ENCODE data around the gene OR2V2.
"Not testable (repeated sequence)": the region's sequence is repeated elsewhere in the genome, so short reads cannot be mapped to it uniquely, and the experiment has no call there.

Gene OR2V2, protein sequence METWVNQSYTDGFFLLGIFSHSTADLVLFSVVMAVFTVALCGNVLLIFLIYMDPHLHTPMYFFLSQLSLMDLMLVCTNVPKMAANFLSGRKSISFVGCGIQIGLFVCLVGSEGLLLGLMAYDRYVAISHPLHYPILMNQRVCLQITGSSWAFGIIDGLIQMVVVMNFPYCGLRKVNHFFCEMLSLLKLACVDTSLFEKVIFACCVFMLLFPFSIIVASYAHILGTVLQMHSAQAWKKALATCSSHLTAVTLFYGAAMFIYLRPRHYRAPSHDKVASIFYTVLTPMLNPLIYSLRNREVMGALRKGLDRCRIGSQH

DNA sequence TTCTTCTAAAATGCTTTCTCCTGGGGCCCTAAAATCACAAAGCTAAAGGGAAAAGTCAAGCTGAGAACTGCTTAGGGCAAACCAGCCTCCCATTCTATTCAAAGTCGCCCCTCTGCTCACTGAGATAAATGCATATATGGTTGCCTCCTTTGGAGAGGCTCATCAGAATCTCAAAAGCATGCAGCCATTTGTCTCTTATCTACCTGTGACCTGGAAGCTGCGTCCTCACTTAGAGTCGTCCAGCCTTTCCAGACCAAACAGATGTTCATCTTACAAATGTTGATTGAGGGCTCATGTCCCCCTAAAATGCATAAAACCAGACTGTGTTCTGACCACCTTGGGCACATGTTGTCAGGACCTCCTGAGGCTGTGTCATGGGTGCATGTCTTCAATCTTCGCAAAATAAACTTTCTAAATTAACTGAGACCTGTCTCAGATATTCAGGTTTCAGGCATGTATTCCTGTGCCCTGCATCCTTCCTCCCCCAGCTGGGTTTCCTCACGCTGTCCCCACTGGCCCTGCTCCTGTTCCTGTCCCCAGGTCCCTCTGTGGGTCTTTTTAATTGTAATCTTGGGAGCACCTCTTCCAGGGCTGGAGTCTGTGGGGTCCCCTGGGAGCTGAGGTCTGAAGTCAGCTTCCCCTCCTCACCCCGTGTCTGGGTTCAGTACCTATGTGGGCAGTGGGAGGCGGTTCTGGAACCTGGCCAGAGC is at the start of gene OR2V2:
OR2V2 (plus strand) TSS at position 660 of the 710 bp plus-strand sequence. CDS start 7,357 bp downstream, outside the sequence.
- H3K36me3 ChIP-seq; H3K4me3 ChIP-seq; H3K4me1 ChIP-seq; H3K27ac ChIP-seq; intact Hi-C loops (cut with DNase I; ENCODE audit: low total_unique reads); H3K9me3 ChIP-seq: not testable (repeated sequence)
- peak in 1 of 2 donors; percentile 12 for DNase-seq
- H3K27me3 ChIP-seq: peaks cover 0 to 50% of the 10 kb centered on the region in 2 donors

DNA sequence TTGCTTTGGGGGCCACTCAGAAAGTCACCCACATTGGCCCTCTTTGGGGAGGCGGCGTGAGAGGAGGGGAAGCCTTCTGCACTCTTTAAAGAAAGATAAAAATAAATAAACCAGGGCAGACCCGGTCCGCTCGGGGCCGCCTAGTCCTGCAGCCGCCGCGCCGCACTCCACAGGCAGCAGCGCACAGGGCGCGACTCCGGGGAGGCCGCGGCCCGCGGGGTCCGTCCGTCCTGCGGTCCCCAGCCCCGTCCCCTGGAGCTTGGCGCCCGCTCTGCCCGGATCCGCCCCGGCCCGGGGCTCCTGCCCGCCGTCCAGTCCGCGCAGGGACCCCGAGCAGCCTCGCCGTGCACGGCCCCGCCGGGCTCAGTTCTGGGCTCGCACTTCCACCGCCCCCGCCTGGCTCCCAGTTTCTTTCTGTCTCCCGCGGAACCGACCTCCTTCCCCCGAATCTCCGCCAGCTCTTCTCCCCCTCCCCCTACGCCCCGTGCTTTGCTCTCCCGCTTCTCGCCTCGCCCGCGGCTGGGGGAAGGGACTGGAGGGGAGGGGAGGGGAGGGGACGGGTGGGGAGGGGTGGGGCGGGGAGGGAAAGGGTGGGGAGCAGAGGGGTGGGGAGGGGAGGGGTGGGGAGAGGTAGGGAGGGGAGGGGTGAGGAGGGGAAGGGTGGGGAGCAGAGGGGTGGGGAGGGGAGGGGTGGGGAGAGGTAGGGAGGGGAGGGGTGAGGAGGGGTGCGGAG is 49.5 kb upstream of the OR2V2 start:
- H3K9me3 ChIP-seq; H3K36me3 ChIP-seq; DNase-seq; H3K4me3 ChIP-seq; H3K4me1 ChIP-seq; intact Hi-C loops (cut with DNase I; ENCODE audit: low total_unique reads); H3K27ac ChIP-seq: not testable (repeated sequence)
- peaks cover 0 to 32% of the 10 kb centered on the region in 2 donors for H3K27me3 ChIP-seq

DNA sequence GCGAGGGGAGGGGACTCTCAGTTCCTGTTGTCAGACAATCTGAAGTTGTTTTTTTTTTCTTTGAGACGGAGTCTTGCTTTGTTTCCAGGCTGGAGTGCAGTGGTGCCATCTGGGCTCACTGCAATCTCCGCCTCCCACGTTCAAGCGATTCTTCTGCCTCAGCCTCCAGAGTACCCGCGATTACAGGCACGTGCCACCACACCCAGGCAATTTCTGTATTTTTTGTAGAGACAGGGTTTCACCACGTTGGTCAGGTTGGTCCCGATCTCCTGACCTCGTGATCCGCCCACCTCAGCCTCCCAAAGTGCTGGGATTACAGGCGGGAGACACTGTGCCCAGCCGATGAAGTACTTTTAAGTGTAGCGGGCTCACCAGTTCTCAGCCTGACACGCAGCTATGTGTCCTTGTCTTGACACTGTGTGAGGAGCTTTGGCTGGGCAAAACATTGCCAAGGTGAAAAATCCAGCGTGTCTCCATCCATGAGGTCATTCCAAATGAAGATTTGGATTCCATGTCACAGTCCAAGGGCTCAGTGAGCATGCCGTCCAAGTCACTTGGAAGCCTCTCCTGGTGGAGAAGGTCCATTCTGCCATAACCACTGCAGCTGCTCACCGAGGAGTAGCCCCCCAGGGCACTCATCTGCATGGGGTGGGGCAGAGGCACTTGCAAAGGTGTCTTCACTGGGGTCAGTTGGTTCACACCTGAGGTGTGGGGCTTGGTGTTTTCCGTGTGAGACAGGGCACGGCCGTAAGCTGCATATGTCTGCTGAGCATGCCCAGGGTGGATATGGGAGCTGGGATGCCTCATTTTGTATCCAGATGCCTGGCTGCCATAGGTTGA is 48.4 kb upstream of the OR2V2 start:
- H3K4me1 ChIP-seq: peaks cover 0 to 6% (median 5%) of the 10 kb centered on the region in 4 donors
- intact Hi-C loops (cut with DNase I; ENCODE audit: low total_unique reads): no loop called here
- no peaks in the 10 kb centered on the region for H3K9me3 ChIP-seq
- no peak overlapping the region for H3K4me3 ChIP-seq
- TF ChIP-seq, protein P1, sequence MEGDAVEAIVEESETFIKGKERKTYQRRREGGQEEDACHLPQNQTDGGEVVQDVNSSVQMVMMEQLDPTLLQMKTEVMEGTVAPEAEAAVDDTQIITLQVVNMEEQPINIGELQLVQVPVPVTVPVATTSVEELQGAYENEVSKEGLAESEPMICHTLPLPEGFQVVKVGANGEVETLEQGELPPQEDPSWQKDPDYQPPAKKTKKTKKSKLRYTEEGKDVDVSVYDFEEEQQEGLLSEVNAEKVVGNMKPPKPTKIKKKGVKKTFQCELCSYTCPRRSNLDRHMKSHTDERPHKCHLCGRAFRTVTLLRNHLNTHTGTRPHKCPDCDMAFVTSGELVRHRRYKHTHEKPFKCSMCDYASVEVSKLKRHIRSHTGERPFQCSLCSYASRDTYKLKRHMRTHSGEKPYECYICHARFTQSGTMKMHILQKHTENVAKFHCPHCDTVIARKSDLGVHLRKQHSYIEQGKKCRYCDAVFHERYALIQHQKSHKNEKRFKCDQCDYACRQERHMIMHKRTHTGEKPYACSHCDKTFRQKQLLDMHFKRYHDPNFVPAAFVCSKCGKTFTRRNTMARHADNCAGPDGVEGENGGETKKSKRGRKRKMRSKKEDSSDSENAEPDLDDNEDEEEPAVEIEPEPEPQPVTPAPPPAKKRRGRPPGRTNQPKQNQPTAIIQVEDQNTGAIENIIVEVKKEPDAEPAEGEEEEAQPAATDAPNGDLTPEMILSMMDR (IDR thresholded peaks at IDR 0.05): no peak
- peak in 1 of 2 donors; percentile 50 for DNase-seq
- H3K27ac ChIP-seq: no peak overlapping the region
- no peaks in the 10 kb centered on the region for H3K36me3 ChIP-seq
- H3K27me3 ChIP-seq: peaks cover 0 to 26% of the 10 kb centered on the region in 2 donors

DNA sequence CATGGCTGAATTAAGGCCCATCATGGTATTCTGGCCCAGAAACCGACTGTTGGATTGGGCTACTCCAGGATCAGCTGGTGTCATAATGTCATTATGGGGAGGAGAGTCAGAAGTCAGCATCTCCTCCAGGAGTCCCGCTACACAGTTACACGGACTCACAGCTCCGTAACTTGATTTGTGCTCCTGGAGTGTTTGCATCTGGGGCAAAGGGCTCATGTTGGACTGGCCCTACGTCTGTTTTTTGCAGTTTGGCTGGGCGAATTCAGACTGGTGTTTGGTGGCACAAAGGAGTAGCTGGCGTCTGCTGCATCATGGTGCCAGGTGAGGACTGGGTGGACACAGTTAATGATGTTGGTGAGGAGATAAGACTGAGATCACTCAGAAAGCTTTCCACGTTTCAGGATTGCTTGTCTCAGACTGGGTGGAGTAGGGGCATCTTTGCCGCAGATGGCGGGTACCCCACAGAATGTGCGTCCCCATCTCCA is 47.7 kb upstream of the OR2V2 start:
- no peaks in the 10 kb centered on the region for H3K9me3 ChIP-seq
- no peaks in the 10 kb centered on the region for H3K36me3 ChIP-seq
- H3K4me1 ChIP-seq: peaks cover 0 to 6% (median 5%) of the 10 kb centered on the region in 4 donors
- H3K27me3 ChIP-seq: peaks cover 0 to 30% of the 10 kb centered on the region in 2 donors
- TF ChIP-seq, protein P1 (IDR thresholded peaks at IDR 0.05): no peak
- H3K27ac ChIP-seq: no peak overlapping the region
- DNase-seq: peak in 1 of 2 donors; percentile 25
- intact Hi-C loops (cut with DNase I; ENCODE audit: low total_unique reads): no loop called here
- H3K4me3 ChIP-seq: no peak overlapping the region

DNA sequence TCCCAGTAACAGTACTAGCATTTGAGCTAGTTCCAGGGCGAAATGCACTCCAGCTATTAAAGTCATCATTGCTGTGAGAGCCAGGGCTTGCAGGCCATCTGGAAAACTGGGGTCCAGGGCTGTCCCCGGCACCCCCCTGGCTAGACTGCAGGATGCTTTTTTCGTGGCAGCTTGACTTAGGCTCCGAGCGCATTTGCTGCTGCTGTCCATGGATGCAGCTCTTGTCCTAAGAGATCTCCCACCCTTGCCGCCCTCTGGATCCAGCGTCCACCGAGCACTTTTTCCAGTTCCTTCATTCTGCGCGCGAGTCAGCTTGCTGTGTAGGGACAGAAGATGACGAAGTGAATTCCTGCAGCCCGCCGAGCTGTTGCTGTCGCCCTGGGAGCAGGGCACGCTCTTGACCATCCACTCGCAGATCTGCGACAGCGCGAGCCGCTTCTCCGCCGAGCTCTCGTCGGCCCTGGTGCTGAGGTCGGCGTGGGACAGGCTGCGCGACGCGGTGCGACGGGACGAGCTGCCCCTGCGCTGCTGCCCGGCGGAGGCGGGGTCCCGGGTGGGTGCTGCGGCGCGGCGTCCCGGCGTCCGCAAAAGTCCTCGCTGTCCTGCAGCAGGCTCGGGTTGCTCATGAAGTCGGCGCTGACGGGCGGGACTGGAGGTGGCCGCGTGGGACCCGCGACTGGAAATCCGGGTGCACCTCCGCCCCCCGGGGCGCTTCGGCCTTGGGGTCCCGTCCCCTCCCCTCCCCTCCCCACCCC is 47.1 kb upstream of the OR2V2 start:
- Histone ChIP-seq H3K27me3 (peaks cover 0 to 36% of the 10 kb centered on the region in 2 donors), H3K27ac (no peak overlapping the region), H3K9me3 (no peaks in the 10 kb centered on the region), H3K36me3 (no peaks in the 10 kb centered on the region), H3K4me3 (no peak overlapping the region), H3K4me1 (peaks cover 0 to 6% (median 5%) of the 10 kb centered on the region in 4 donors)
- intact Hi-C loops (cut with DNase I; ENCODE audit: low total_unique reads): no loop called here
- TF ChIP-seq, protein P1 (IDR thresholded peaks at IDR 0.05): no peak
- peak in 1 of 2 donors; percentile 58 for DNase-seq

DNA sequence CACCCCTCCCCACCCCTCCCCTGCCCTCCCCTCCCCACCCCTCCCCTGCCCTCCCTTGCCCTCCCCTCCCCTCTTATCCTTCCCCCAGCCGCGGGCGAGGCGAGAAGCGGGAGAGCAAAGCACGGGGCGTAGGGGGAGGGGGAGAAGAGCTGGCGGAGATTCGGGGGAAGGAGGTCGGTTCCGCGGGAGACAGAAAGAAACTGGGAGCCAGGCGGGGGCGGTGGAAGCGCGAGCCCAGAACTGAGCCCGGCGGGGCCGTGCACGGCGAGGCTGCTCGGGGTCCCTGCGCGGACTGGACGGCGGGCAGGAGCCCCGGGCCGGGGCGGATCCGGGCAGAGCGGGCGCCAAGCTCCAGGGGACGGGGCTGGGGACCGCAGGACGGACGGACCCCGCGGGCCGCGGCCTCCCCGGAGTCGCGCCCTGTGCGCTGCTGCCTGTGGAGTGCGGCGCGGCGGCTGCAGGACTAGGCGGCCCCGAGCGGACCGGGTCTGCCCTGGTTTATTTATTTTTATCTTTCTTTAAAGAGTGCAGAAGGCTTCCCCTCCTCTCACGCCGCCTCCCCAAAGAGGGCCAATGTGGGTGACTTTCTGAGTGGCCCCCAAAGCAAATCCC is 46.2 kb upstream of the OR2V2 start:
- H3K27me3 ChIP-seq: peaks cover 0 to 42% of the 10 kb centered on the region in 2 donors
- H3K4me1 ChIP-seq; H3K36me3 ChIP-seq; H3K27ac ChIP-seq; intact Hi-C loops (cut with DNase I; ENCODE audit: low total_unique reads); H3K9me3 ChIP-seq; H3K4me3 ChIP-seq; DNase-seq: not testable (repeated sequence)

DNA sequence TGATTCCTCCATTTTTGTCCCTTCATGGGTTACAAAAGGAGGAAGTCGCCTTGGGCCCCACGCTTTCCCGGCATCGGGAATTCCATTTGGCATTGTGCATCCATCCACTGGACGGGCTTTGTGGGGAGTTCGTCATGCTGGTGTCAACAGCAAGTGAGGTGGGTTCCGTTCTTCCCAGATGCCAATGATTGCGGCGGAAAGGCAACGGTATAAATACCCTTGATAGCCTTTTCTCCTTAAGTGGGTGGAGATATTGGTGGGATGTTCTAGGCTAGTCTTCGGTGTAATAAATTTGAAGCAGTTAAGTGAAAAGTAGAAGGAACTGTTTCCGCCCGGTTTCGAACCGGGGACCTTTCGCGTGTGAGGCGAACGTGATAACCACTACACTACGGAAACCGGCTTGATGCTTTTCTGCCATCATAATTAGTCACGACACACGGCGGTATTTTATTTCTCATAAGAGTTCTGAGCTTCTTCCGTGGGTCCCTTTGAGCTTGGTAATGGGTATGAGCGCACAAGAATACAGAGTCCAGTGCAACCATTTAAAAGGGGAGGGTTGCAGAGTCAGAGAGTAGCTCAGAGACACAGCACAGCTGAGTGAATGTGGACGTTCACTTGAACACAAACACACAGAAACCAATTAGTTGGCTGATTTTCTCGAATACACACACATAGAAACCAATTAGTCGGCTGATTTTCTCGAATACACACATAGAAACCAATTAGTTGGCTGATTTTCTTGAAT is 45.3 kb upstream of the OR2V2 start:
- intact Hi-C loops (cut with DNase I; ENCODE audit: low total_unique reads): not testable (repeated sequence)

DNA sequence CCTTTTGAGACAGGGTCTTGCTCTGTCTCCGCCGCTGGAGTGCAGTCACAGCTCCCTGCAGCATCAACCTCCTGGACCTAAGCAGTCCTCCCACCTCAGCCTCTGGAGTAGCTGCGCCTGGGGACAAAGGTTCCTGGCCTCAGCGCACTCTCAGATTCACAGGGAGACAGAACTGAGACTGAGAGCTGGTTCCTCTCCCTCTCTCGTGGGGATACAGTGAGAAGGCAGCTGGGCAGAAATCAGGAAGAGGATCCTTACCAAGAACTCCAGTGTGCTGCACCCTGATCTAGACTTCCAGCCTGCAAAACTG is 43.2 kb upstream of the OR2V2 start:
- DNase-seq: peak in 1 of 2 donors; percentile 55
- H3K27ac ChIP-seq; intact Hi-C loops (cut with DNase I; ENCODE audit: low total_unique reads); H3K9me3 ChIP-seq; H3K36me3 ChIP-seq; H3K4me3 ChIP-seq; H3K4me1 ChIP-seq: not testable (repeated sequence)
- H3K27me3 ChIP-seq: peaks cover 0 to 63% of the 10 kb centered on the region in 2 donors

More for the DNA sequence above, 45.3 kb upstream of the OR2V2 start:
- peaks cover 0 to 50% of the 10 kb centered on the region in 2 donors for H3K27me3 ChIP-seq
- not testable (repeated sequence) for H3K4me1 ChIP-seq, DNase-seq, H3K27ac ChIP-seq, H3K9me3 ChIP-seq, H3K36me3 ChIP-seq, H3K4me3 ChIP-seq
